Stimulated activated CD8-positive, alpha-beta memory T cell treated with anti-CD3 and anti-CD28 coated beads, Interleukin-7, amount 100 ng/mL, for 48 hours (primary cell): ENCODE measurements around the gene ST3GAL2.
"Not testable (repeated sequence)": the region's sequence is repeated elsewhere in the genome, so short reads cannot be mapped to it uniquely, and the experiment has no call there.

Source experiments
- DNase-seq, 2 donors: peaks; one replicate each; pipeline ENCODE4 v3.0.0-alpha.2; 2020; ENCODE audit warnings: low read depth in 1 of 2; ENCODE audit errors: extremely low read depth in 1 of 2

ST3GAL2 gene

GRCh38 chr16:70349783-70350182 is 89.1 kb downstream of the ST3GAL2 start:
- DNase-seq = no peak

GRCh38 chr16:70348991-70349390 is 89.9 kb downstream of the ST3GAL2 start:
- DNase-seq = no peak

- DNase-seq = no peak
Measured at GRCh38 chr16:70345840-70346239, 93.1 kb downstream of the ST3GAL2 start.

- no peak for DNase-seq
Measured at GRCh38 chr16:70342016-70342415, 96.9 kb downstream of the ST3GAL2 start.

- no peak for DNase-seq
Measured at GRCh38 chr16:70341600-70341999, 97.3 kb downstream of the ST3GAL2 start.

- no peak for DNase-seq
Measured at GRCh38 chr16:70337814-70338213, 101.1 kb downstream of the ST3GAL2 start.

- DNase-seq = not testable (repeated sequence)
Measured at GRCh38 chr16:70332728-70333127, 106.2 kb downstream of the ST3GAL2 start.

- no peak for DNase-seq
Measured at GRCh38 chr16:70331588-70332358, 107.1 kb downstream of the ST3GAL2 start.

- DNase-seq = no peak
Measured at GRCh38 chr16:70331091-70331490, 107.8 kb downstream of the ST3GAL2 start.
